IMR-90 (cell line): ENCODE measurements around the gene RRP36. TPM values are rescaled to one million over a fixed set of nuclear protein-coding genes. Genes with fewer than 3 reads are reported as not detected.

ENCODE experiments used
- ATAC-seq: fragments of 200-7000 bp; cut with Tn5 transposase; 2 replicates; pipeline ENCODE4 v1.9.1; 2020; ENCODE audit warnings: low read depth, mild to moderate bottlenecking, moderate library complexity
- BruUV-seq: library from RNA; stranded (reverse); fragments of 400-500 nt; replicated peaks from 2 replicates; lab custom pipeline; 2021; lab: Mats Ljungman, UMichigan
- CTCF ChIA-PET: fragments of 300-600 bp; formaldehyde crosslinking; extraction: SDS; loops from one replicate; lab custom pipeline; 2021; ENCODE audit warnings: antibody characterized with exemption; lab: Yijun Ruan, JAX
- POLR2A ChIA-PET: fragments of 300-600 bp; sonication (Branson Sonifier 250); formaldehyde crosslinking; loops from one replicate; lab custom pipeline; 2022; ENCODE audit warnings: antibody characterized with exemption; ENCODE audit not compliant: unreplicated experiment; lab: Charles Lee
- DNase-seq: peaks from one replicate; pipeline ENCODE4 v3.0.0; 2013
- H2AFZ ChIP-seq: replicated peaks from 2 replicates; pipeline ENCODE3; 2013; ENCODE audit warnings: low read length, mild to moderate bottlenecking; ENCODE audit not compliant: poor library complexity
- H2AK5ac ChIP-seq: 2 replicates; pipeline ENCODE4 v1.6.1; 2013; ENCODE audit warnings: low read depth, low read length, inconsistent platforms
- H2AK9ac ChIP-seq: replicated peaks from 2 replicates; pipeline ENCODE3; 2013; ENCODE audit warnings: mild to moderate bottlenecking, low read depth, low read length, moderate library complexity; ENCODE audit not compliant: poor library complexity
- H2BK120ac ChIP-seq: 2 replicates; pipeline ENCODE4 v1.6.1; 2013; ENCODE audit warnings: low read depth, low read length, inconsistent platforms
- H2BK15ac ChIP-seq: 3 replicates; pipeline ENCODE4 v1.6.1; 2013; ENCODE audit warnings: low read depth, low read length, inconsistent platforms
- H2BK20ac ChIP-seq: 2 replicates; pipeline ENCODE4 v1.6.1; 2013; ENCODE audit warnings: low read depth, mild to moderate bottlenecking, inconsistent platforms, low read length, moderate library complexity
- H2BK5ac ChIP-seq: 2 replicates; pipeline ENCODE4 v1.6.1; 2013; ENCODE audit warnings: mild to moderate bottlenecking, low read depth, low read length, inconsistent platforms; ENCODE audit not compliant: poor library complexity, severe bottlenecking
- H3K14ac ChIP-seq: replicated peaks from 2 replicates; pipeline ENCODE4 v1.6.1; 2013; ENCODE audit warnings: low read depth, low read length, inconsistent platforms
- H3K18ac ChIP-seq: 2 replicates; pipeline ENCODE4 v1.6.1; 2013; ENCODE audit warnings: low read depth, low read length, control low read depth
- H3K23ac ChIP-seq: 2 replicates; pipeline ENCODE4 v1.6.1; 2013; ENCODE audit warnings: low read depth, low read length, inconsistent platforms
- H3K27ac ChIP-seq: 2 replicates; pipeline ENCODE4 v1.5.1; 2013; ENCODE audit warnings: mild to moderate bottlenecking, control low read depth, low read length; ENCODE audit not compliant: insufficient read depth
- H3K27me3 ChIP-seq: 2 replicates; pipeline ENCODE4 v1.6.1; 2013; ENCODE audit warnings: low read length; ENCODE audit not compliant: control insufficient read depth, insufficient read depth
- H3K36me3 ChIP-seq: 2 replicates; pipeline ENCODE4 v1.6.1; 2013; ENCODE audit warnings: low read length, mixed read lengths; ENCODE audit not compliant: control insufficient read depth, insufficient read depth
- H3K4ac ChIP-seq: 2 replicates; pipeline ENCODE4 v1.6.1; 2013; ENCODE audit warnings: low read depth, low read length, inconsistent platforms
- H3K4me1 ChIP-seq: 2 replicates; pipeline ENCODE4 v1.6.1; 2013; ENCODE audit warnings: low read length, mixed read lengths; ENCODE audit not compliant: control insufficient read depth, insufficient read depth
- H3K4me2 ChIP-seq: 2 replicates; pipeline ENCODE4 v1.6.1; 2013; ENCODE audit warnings: low read depth, mild to moderate bottlenecking, control low read depth, low read length, moderate library complexity
- H3K4me3 ChIP-seq: 2 replicates; pipeline ENCODE4 v1.5.1; 2013; ENCODE audit warnings: low read depth, mild to moderate bottlenecking, control low read depth, low read length, moderate library complexity; ENCODE audit not compliant: insufficient read depth
- H3K56ac ChIP-seq: 2 replicates; pipeline ENCODE4 v1.6.1; 2013; ENCODE audit warnings: low read length, inconsistent platforms; ENCODE audit not compliant: insufficient read depth; ENCODE audit errors: extremely low read depth
- H3K79me1 ChIP-seq, 2 experiments: 2 replicates each; pipeline ENCODE4 v1.6.1; 2013; ENCODE audit warnings: low read length in 2 of 2, inconsistent platforms in 1 of 2, low read depth in 1 of 2
- H3K9ac ChIP-seq: 2 replicates; pipeline ENCODE4 v1.6.1; 2013; ENCODE audit warnings: low read depth, low read length, control low read depth
- H3K9me1 ChIP-seq: 2 replicates; pipeline ENCODE4 v1.6.1; 2013; ENCODE audit warnings: low read length, inconsistent platforms; ENCODE audit not compliant: insufficient read depth
- H3K9me3 ChIP-seq: 2 replicates; pipeline ENCODE4 v1.6.1; 2013; ENCODE audit warnings: low read length; ENCODE audit not compliant: control insufficient read depth, insufficient read depth
- H4K20me1 ChIP-seq: 2 replicates; pipeline ENCODE4 v1.6.1; 2013; ENCODE audit warnings: low read length, inconsistent platforms; ENCODE audit not compliant: insufficient read depth
- H4K5ac ChIP-seq: 2 replicates; pipeline ENCODE4 v1.6.1; 2013; ENCODE audit warnings: mild to moderate bottlenecking, low read depth, low read length, control low read depth
- H4K8ac ChIP-seq, 2 experiments: 2 replicates each; pipeline ENCODE4 v1.6.1; 2013; ENCODE audit warnings: low read depth in 2 of 2, low read length in 2 of 2, control low read depth in 1 of 2, inconsistent platforms in 1 of 2
- H4K91ac ChIP-seq: 2 replicates; pipeline ENCODE4 v1.6.1; 2013; ENCODE audit warnings: low read depth, low read length, inconsistent platforms; ENCODE audit not compliant: insufficient read depth
- CEBPB ChIP-seq: IDR thresholded peaks from 2 replicates; pipeline ENCODE4 v1.6.1; 2012; ENCODE audit warnings: low read depth, low read length, improper control_type of control experiment
- CHD1 ChIP-seq: IDR thresholded peaks from 2 replicates; pipeline ENCODE4 v1.6.1; 2012; ENCODE audit warnings: low read depth, low read length, improper control_type of control experiment
- CTCF ChIP-seq: conservative IDR thresholded peaks from 2 replicates; pipeline ENCODE4 v1.5.1; 2012; ENCODE audit warnings: mild to moderate bottlenecking, low read depth, low read length, improper control_type of control experiment
- FOS ChIP-seq: fragments of 150-350 bp; IDR thresholded peaks from 2 replicates; pipeline ENCODE4 v1.6.1; 2016; ENCODE audit warnings: low read depth, low read length
- MAZ ChIP-seq: IDR thresholded peaks from 2 replicates; pipeline ENCODE4 v1.6.1; 2012; ENCODE audit warnings: low read depth, mild to moderate bottlenecking, low read length, improper control_type of control experiment, moderate library complexity, borderline replicate concordance
- RAD21 ChIP-seq: IDR thresholded peaks from 2 replicates; pipeline ENCODE4 v1.6.1; 2012; ENCODE audit warnings: low read length, improper control_type of control experiment
- WGBS, 2 experiments: methylation state at CpG; one replicate each; pipeline versions ENCODE4 v1.1.5 to v1.1.7; 2013; ENCODE audit warnings: missing lambda C conversion rate in 2 of 2; ENCODE audit not compliant: insufficient read length in 1 of 2; ENCODE audit errors: extremely low coverage in 2 of 2; 5-methylcytosine and 5-hydroxymethylcytosine counted together
- dilution Hi-C: fragments of 300-500 bp; cut with HindIII; formaldehyde crosslinking; loops from one replicate; pipeline ENCODE4 v1.14.3; 2018; ENCODE audit warnings: low sequenced_read_pairs; ENCODE audit not compliant: unreplicated experiment
- in situ Hi-C: fragments of 300-500 bp; cut with MboI; formaldehyde crosslinking; loops from 3 replicates; pipeline ENCODE4 v1.14.3; 2019; ENCODE audit warnings: low sequenced_read_pairs, inconsistent platforms, mixed read lengths
- intact Hi-C: fragments of 100-400 bp; cut with micrococcal nuclease; formaldehyde crosslinking; loops from 2 replicates; pipeline ENCODE4 v1.10.0; 2022
- polyA plus RNA-seq, 3 experiments: library from polyadenylated mRNA; depleted of rRNA; stranded (reverse); fragments of >200 nt; gene quantifications; 2 replicates each; pipeline ENCODE4 v1.2.3, GENCODE V29; 2012; ENCODE audit warnings: low replicate concordance in 1 of 3
- total RNA-seq: library from RNA; depleted of rRNA; stranded (reverse); fragments of >200 nt; gene quantifications from 2 replicates; pipeline ENCODE4 v1.2.3, GENCODE V29; 2012

The RRP36 gene
- total and polyA plus RNA-seq, 2 of the 4 experiments (the other 2 are of a cell fraction), result 54.3 to 106 TPM

- Histone ChIP-seq H2AK5ac (no peak overlapping the region), H3K56ac (no peak overlapping the region), H3K23ac (no peak overlapping the region), H4K5ac (no peak overlapping the region), H4K20me1 (no peaks in the 10 kb centered on the region; the same call in none of the 2 replicates), H3K4me3 (no peak overlapping the region), H3K9me3 (no peaks in the 10 kb centered on the region), H3K4ac (no peak overlapping the region), H2BK15ac (no peak overlapping the region), H3K4me1 (no peaks in the 10 kb centered on the region), H4K91ac (no peak overlapping the region), H4K8ac (no peak overlapping the region), H3K36me3 (peaks cover 9% of the 10 kb centered on the region), H3K27me3 (no peaks in the 10 kb centered on the region), H3K27ac (no peak overlapping the region), H3K9me1 (peaks cover 6% of the 10 kb centered on the region; the same call in 1 of the 2 replicates), H3K14ac (no peak overlapping the region), H2BK5ac (no peak overlapping the region), H3K4me2 (no peak overlapping the region), H3K18ac (no peak overlapping the region), H2BK20ac (no peak overlapping the region), H3K9ac (no peak overlapping the region), H3K79me1 (peaks cover 5 to 37% of the 10 kb centered on the region in 2 experiments), H2BK120ac (no peak overlapping the region), H2AK9ac (no peak overlapping the region), H2AFZ (no peak overlapping the region)
- TF ChIP-seq MAZ (no peak), CTCF (no peak), CHD1 (no peak), CEBPB (no peak), FOS (no peak), RAD21 (no peak)
- 100% methylated on average over 3 of the region's 8 CpGs; no CpG with 5 or more reads in 1 of the 2 experiments for WGBS, 2 experiments
- intact Hi-C loops (no loop called here), in situ Hi-C loops (no loop called here), dilution Hi-C loops (no loop called here)
- ChIA-PET POLR2A (no interaction called here), CTCF (interaction anchor here (0.7 to 0.9 kb wide), 2 partner anchors 100 to 103 kb away, joined by 3 read pairs; no protein-coding TSS in a partner anchor)
- ATAC-seq, result no peak
- no TSS peak for BruUV-seq
- DNase-seq, result no peak
Observed at GRCh38 chr6:43001843-43002242, 19.6 kb upstream of the RRP36 start.
